ENCODE measurements around the gene WDR55.
"Not testable (repeated sequence)": the region's sequence is repeated elsewhere in the genome, so short reads cannot be mapped to it uniquely, and the experiment has no call there.

The WDR55 gene

DNA sequence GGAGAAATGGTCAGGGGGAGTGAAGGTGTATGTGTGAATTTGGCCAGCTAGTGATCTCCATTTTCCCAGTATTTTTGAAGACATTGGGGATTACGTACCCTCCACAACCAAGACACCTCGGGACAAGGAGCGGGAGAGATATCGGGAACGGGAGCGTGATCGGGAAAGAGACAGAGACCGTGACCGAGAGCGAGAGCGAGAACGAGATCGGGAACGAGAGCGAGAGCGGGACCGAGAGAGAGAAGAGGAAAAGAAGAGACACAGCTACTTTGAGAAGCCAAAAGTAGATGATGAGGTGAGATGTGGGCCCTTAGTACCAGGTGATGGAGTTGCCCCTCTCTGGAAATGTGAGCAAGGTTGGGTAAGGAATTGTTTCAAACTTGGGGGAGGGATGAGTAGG, 5.8 kb upstream of the WDR55 start:
- DNase-seq, result no peak

DNA sequence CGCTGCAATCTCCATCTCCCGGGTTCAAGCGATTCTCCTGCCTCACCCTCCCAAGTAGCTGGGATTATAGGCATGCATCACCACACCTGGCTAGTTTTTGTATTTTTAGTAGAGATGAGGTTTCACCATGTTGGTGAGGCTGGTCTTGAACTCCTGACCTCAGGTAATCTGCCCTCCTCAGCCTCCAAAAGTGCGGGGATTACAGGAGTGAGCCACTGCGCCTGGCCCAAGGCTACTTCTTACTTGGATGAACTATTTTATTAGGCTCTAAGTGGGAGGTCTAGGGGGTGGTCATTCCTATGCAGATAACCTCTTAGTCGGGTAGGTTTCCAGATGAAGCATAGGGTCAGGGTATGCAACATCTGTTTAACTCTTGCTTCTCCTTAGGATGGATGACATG, 4.3 kb upstream of the WDR55 start:
- not testable (repeated sequence) for DNase-seq

DNA sequence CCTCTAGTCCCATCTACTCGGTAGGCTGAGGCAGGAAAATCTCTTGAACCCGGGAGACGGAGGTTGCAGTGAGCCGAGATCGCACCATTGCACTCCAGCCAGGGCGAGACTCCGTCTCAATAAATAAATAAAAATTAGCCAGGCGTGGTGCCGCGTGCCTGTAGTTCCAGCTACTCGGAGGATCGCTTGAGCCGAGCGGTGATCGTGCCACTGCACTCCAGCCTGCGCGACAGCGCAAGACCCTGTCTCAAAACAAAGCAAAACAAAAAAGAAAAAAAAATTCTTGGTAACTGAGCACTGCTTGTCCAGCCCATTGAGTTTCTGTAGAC, 710 bp upstream of the WDR55 start:
- no peak for DNase-seq

DNA sequence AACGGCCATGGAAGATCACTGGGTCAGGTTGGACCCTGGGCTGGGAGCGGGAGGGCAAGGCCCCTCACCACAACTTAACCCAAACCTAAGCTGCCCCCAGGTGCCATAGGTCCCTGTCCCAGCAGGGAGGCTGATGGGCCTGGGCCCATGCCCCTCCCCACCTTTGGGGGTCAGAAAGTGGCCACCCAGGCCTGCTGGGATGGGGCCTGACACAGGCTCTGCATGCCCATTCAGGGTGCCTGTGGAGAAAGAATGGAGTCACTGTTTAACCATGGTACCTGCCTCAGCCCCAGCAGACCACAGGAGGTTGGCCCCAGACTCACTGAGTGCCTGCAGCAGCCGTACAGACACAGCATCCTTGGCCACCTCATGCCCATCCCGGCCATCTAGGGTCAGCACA, 6.3 kb downstream of the WDR55 start:
- DNase-seq, result not testable (repeated sequence)

DNA sequence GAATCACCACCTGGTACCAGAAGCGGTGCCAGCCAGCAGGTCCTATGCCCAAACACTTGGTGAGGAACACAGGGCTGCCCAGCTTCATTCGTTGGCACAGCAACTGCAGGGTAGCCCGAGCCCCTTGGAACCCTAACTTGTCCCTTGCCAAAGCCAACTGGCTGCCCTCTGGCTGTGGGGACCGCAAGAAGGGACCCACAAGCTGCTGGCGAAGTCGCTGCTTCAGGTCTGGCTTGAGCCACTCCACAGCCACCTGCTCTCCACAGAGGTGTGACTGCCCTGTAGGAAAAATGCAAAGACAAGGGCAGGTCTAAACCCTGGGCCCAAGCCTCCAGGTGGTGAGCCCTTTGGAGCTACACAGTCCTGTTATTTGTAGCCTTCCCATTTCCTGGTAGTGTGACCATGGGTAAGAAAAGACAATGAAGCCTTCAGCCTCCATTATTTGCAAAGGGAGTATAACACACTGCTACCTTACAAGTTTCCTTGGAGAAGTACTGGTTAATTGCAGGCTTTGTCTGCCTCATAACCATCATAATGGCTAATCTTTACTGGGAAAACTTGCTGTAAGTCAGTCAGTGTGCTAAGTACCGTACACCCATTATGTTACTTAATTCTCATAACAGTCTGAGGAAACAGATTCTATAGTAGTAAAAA, 6.9 kb downstream of the WDR55 start:
- DNase-seq, result no peak

DNA sequence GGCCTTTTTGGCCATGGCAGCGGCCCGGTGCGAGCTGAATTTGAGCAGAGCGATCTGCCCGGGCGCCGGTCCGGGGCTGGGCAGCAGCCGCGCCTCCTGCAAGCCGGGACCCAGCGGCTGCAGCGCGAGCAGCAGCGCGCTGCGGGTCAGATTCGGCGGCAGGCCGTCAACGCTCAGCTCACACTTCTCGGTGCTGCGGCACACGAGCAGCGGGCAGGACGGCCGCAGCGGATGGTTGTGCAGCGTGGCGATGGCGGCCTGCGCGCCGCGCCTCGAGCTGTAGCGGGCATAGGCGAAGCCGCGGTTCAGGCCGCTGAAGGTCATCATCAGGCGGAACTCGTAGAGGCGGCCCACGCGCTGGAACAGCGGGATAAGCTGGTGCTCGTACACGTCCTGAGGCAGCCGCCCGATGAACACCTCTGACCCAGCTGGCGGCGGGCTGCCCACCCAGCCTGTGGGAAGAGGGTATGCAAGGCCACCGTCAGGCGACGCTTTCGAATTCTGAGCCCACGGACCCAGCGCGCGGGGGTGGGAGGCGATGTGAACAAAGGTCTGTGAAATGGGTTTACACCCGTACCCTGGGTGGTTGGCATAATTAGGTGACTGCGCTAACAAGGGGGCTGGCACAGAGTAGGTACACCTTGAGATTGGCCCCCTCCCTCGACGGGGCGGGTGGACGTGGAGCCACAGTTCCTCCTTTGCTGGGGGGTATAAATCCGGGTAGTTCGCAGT, 7.9 kb downstream of the WDR55 start:
- no peak for DNase-seq

DNA sequence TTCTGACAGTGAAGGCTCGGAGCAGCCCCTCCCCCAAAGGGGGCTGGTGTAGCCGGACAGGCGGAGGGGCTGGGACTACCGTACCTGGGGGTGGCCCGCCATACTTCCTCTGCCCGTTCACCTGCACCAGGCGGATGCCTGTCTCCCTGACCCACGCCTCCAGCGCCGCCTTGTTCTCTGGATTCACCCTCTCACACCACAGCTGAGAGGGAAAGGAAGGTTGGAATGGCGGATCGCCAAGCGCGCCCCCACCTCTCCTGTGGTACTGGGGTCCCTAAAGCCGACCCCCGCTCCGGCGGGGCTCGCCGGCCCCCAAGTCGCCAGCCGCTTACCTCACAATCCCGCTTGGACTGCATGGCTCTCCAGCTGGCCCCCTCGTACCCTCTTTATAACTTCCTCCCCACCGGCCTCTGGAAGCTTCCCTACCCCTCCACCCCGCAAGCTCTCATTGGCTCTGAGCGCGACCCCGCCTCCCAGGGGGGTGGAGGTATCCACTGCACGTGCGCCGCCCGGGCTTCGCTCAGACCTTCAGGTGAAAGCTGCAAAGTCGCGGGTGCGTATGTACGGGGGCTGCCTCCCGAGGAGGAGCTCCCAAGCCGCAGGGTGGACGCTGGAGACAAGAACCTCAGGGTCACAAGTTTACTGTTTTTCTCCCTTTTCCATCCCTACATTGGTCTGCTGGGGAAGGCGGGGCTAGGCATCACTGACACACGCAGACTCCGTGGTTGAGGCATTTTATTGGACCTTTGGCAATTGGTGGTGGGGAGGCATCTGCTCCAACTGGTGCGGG, 8.7 kb downstream of the WDR55 start, which contains the start of gene DND1:
Gene DND1 (minus strand): TSS at position 390 of the 790 bp plus-strand sequence. CDS start 34 bp downstream, at position 356.
- DNase-seq, result no peak

DNA sequence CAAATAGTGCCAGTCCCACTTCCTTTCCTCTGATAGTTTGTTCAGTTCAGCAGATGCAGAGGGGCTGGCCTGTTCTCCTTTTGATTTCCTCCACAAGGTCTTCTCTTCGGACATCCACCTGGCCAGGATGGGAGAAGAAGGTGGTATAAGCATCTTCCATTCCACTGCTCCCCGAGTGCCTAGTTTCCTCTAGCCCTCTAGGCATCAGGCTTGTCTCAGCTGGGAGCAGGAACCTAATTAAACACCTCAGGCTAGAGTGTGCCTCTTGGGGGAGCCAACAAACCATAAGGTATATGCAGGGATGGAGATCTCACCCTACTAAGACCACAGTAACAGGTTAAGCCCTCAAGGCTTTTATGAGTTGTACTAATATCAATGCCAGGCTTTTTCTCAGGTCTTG, 9.5 kb downstream of the WDR55 start:
- no peak for DNase-seq

DNA sequence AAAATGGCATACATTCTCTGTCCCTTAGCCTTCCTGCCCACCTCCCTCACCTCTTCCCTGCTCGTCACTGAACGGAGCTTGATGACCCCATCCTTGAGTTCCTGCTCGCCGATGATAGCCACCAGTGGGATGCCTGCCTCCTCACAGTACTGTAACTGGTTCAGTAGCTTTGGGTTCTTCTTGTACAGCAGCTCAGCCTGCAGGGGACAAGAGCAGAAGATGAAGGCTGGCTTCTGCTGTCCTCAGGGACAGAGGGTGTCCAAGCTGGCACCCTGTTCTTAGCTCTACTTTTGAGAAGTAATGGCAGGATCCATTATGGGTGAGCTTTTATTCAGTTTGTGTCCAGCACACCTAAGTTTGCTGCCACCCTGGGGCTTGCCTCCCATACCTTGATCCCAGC, 9.9 kb downstream of the WDR55 start:
- DNase-seq, result no peak

DNA sequence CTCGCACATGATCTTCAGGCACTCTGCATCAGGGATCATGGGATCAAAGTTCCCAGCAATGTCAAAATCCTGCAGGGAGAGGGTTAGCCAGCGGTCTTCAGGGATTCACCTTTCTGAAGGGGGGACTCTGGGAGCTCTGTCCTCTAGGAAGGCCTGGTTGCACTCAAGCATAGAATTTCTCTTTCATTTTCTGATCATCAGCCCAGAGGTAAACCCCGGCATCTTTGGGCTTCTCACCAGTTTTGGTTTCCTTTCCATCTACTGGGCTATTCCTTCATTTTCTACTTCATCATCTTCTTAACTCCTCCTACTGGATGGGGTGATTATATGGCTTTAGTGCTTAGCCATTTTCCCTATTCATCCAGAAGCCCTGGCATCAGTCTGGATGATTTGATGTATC, 13.2 kb downstream of the WDR55 start:
- no peak for DNase-seq

DNA sequence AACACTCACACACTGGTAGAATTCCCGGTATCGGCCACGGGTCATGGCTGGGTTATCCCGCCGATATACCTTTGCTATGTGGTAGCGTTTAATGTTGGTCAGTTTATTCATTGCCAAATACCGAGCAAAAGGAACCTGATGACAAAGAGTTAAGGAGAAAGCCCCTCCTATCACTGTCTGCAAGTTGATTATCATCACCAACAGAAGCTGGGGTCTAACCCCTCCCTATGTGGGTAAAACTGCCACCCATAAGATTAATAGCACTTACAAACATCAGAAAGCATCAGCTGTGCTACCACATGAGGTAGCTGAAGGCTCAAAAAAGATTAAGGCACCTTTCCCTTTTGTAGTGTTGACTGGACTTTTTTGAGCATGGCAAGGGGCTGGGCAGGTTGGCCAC, 14.3 kb downstream of the WDR55 start:
- no peak for DNase-seq

DNA sequence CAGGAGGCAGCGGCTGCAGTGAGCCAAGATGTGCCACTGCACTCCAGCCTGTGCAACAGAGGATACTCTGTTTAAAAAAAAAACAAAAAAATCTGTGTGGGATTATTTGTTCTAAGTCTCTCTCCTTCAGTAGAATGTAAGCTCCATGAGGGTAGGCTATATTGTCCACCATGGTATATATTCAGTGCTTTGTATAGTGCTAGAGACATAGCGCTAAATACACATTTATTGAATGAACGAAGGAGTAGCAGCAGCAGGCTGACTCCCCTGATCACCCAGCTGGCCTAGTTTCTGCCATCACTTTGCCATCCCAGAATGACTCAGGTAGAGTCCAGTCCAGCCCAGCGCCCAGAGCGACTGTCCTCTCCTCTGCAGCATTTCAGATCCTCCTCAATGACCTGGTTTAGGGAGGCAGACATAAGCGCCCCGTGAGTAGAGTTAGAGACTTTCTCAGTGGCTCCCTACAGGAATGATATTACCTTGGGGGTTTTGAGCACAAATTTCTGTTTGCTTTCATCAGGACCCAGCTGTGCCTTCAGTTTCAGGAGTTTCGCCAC, 25.8 kb downstream of the WDR55 start:
- no peak for DNase-seq

DNA sequence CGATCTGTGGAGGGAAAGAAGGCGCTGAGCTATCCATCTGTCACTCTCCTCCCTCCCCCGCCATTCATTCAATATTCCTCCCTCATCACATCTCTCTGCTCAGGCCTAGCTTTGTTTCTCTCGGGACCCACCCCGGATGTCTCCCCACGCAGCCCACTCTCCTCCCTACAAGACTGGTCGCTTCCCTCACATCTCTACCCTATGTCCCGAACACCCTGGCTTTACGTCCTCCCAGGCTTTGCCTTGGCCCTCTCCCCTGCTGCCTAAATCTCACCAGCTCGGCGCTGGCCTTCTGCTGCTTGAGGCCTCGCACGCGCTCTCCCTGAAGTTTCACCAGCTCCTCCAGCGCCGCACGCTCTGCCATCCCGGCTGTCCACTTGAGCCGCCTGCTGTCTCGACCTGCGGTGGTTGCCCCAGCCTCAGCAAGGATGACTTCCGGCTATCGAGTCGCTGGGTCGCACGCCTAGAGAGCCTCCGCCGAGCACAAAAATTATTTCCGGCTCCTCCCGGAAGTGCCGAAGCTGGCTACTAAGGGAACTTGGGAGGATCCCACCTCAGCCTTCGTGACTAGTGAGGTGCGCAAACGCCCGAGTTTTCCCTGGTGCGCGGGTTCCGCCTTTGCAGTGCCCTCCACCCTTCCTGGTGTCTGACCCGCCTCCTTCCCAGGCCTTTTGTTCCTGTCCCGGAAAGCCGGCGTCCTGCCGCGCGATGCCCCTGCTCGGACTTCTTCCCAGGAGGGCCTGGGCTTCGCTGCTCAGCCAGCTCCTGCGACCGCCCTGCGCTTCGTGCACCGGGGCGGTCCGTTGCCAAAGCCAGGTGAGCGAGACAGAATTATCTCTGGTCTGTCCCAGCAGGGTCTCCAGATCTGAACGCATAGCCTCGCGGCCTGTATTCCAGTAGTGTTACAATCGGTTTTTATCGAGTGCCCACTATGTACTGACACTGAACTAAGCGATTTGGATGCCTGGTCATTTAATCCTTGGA, 26.5 kb downstream of the WDR55 start, which contains the start of the genes HARS1 and HARS2:
Gene HARS1 (minus strand): TSS at position 430 of the 984 bp plus-strand sequence. CDS start 66 bp downstream, at position 364.
Gene HARS2 (plus strand): TSS at position 515 of the 984 bp plus-strand sequence. CDS start 194 bp downstream, at position 709.
- peak; percentile 95 for DNase-seq

DNA sequence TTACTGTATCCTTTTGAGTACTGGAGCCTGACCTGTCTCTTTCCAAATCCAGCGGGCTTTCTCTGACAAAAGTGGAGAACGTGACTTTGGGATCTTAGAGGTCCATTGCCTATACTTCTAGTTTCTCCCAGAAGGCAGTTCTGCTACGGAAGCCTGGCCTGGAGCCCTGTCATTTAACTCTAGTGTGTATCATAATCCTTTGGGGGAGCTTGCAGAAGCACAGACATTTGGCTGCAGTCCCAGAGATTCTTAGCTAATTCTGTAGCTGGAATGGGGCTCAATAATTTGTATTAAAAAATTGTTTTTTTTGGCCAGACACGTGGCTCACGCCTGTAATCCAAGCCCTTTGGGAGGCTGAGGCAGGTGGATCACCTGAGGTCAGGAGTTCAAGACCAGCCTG, 29.6 kb downstream of the WDR55 start:
- no peak for DNase-seq

DNA sequence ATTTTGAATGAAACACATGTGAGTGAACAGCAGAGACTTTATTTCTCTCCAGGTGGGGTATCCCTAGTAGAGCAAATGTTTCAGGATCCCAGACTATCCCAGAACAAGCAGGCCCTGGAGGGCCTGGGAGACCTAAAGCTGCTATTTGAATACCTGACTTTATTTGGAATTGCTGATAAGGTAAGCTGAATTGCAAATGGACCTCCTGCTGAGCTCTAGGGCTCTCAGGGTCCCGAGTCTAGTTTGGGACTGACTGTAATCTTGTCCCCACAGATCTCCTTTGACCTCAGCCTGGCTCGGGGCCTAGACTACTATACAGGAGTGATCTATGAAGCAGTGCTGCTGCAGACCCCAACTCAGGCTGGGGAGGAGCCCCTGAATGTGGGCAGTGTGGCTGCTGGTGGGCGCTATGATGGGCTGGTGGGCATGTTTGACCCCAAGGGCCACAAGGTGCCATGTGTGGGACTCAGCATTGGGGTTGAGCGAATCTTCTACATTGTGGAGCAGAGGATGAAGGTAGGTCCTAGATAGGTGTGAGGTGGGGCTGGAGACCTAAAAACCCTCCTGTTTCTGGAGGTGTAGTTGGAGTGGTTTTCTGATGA, 32.3 kb downstream of the WDR55 start:
- no peak for DNase-seq

DNA sequence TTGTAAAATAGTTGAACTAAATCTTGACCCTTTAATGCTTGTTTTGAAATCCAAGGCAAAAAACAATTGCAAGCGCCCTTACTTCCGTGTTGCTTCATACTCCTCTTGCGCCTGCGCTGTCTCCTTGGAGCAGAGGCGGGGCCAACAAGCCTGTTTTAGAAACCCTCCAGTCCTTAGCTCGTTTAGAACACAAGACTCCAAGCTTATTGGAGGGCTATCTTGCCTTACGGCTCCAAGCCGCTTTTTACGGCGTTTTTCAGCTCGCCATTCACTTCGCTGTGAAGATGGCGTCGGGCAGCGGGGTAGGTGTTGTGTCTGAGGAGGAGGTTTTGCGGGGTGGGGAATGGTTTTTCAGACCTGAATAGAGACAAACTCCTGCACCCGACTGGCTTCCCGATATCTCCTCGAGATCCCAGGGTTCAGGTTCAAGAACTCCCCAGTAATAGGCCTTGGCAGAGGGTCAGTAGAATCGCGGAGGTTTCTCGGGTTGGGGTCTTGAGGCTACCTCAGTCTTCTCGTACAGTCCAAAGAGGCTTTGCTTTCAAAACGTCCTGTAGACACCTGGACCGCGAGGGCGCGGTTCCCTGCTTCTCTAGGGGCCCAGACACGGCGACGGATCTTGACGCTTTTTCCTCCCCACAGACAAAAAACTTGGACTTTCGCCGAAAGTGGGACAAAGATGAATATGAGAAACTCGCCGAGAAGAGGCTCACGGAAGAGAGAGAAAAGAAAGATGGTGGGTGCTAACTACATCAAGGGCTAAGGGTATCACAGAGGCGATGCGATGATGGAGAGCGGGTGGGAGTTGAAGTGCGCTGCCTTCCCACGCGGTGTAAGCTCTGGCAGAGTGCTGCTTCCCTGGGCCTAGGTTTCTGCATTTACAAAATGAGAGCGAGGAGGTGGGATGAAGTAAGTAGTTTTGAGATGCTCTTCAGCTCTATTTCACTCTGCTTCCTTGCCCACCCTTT, 35.8 kb downstream of the WDR55 start, which contains the start of gene ZMAT2:
Gene ZMAT2 (plus strand): TSS at position 271 of the 968 bp plus-strand sequence. CDS start 14 bp downstream, at position 285.
- DNase-seq, result peak; percentile 93

DNA sequence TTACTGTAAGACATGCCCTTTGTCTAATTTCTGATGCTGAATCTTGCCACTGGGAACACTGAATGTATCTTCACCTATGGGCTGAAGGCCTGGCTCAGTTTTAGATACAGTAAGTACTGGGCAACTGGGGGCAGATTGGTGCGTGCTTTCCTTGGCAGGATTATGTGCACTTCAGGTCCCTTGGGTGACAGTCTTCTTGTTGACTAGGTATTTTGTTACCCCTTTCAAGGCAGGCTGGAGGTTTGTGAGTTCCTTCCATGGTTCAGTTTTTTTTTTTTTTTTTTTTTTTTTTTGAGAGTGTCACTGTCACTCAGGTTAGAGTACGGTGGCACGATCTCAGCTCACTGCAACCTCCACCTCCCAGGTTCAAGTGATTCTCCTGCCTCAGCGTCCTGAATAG, 43.1 kb downstream of the WDR55 start:
- DNase-seq, result no peak

DNA sequence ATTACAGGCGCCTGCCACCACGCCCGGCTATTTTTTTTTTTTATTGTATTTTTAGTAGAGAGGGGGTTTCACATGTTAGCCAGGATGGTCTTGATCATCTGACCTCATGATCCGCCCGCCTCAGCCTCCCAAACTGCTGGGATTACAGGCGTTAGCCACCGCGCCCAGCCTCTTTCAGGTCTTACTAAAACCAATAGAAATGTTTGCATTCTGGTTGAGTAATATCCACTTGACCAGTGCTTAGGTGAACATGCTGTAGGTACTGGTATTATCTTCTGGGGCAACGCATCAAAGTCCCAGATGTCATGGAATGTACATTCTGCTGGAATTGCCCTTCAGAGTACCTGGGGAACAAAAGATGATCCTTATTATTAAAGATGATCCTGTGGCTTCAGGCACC, 44.1 kb downstream of the WDR55 start:
- DNase-seq, result not testable (repeated sequence)

DNA sequence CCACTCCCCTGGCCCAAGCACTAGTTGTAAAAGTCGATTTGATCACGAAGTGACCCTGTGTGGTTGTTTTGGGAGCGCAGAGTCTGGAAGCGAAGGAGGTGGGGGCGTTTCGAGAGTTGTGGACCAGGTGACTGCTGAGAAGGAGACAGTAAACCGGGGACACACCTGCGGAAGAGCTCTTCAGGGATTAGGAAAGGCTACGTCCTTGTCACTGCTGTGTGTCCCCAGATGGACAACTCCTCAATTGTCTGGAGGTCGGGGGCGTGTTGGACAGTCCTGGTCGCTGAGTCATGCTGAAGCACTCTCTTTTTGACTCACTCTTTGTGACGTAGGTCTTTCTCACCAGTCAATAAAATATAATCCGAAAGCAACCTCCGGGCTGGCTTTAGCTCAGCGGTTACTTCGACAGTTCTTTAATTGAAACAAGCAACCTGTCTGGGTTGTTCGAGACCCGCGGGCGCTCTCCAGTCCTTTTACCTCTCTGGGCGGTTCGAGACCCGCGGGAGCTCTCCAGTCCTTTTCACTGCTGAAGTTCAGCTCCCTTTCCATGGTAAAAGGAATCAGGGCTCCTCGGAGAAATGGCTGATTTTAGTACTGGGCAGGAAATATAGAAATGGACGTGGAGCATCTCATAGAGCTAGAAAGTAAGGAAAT, 46.3 kb downstream of the WDR55 start:
- peak; percentile 93 for DNase-seq

DNA sequence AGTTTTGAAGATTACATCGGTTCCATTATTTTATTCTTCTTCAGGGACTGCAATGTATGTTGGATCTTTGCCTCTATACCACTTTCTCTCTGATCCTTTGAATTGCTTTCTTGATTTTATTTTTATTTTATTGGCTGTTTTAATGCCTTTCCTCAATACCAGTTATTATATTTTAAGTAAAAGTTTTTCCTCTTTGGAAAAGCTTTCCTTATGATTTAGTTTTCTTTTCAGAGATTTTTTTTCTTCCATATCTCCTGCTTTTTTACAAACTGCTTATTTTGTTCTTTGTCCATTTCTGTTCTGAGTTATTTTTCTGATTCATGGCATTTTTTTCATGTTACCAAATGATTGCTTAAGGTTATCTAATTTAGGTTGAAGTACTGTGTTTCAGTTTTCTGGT, 47.1 kb downstream of the WDR55 start:
- DNase-seq, result no peak

Data from NCI-H774 (cell line).